Prostate gland (tissue), 2 donors: Measurements from ENCODE around the gene MRPL11. TPM values are rescaled to one million over a fixed set of nuclear protein-coding genes. Genes with fewer than 3 reads are reported as not detected.

Experiments
- DNase-seq: peaks from one replicate; pipeline ENCODE4 v3.0.0-alpha.2; 2019; ENCODE audit warnings: low spot score
- H3K27ac ChIP-seq, 2 donors: fragments of 200-600 bp; sonication (generic); 2 replicates each; pipeline ENCODE4 v1.5.1; 2017 to 2019
- H3K27me3 ChIP-seq: fragments of 200-600 bp; sonication (generic); replicated peaks from 2 replicates; pipeline ENCODE4 v1.5.1; 2019; ENCODE audit not compliant: insufficient read depth
- H3K36me3 ChIP-seq, 2 donors: fragments of 200-600 bp; sonication (generic); 1 replicate in 1 of 2; 2 replicates in 1 of 2; pipeline versions ENCODE4 v1.5.1 to v1.8.1; 2017 to 2019
- H3K4me1 ChIP-seq: fragments of 200-600 bp; sonication (generic); replicated peaks from 2 replicates; pipeline ENCODE4 v1.5.1; 2019
- H3K4me3 ChIP-seq, 2 donors: fragments of 200-600 bp; sonication (generic); 2 replicates each; pipeline ENCODE4 v1.5.1; 2017 to 2019
- H3K9me3 ChIP-seq: fragments of 200-600 bp; sonication (generic); 2 replicates; pipeline ENCODE4 v1.5.1; 2017
- POLR2A ChIP-seq: fragments of 450-650 bp; IDR thresholded peaks from one replicate; pipeline ENCODE4 v1.6.1; 2016; ENCODE audit warnings: antibody characterized with exemption, mild to moderate bottlenecking
- POLR2AphosphoS5 ChIP-seq: sonication (generic); formaldehyde crosslinking; IDR thresholded peaks from one replicate; pipeline ENCODE4 v1.6.1; 2017; ENCODE audit warnings: antibody characterized with exemption
- WGBS: methylation state at CpG from one replicate; pipeline ENCODE4 v1.1.5; 2018; 5-methylcytosine and 5-hydroxymethylcytosine counted together
- intact Hi-C: fragments of 100-400 bp; cut with DNase I; formaldehyde crosslinking; loops from one replicate; pipeline ENCODE4 v1.14.2; 2022
- total RNA-seq, 2 donors: library from RNA; depleted of rRNA; stranded (reverse); fragments of >200 nt; gene quantifications; one replicate each; pipeline ENCODE4 v1.1.0, GENCODE V29; 2016
- TF ChIP-seq, protein P1 (sequence below), 4 experiments: fragments of 200-600 bp in 2 of 4; fragments of 450-650 bp in 2 of 4; sonication (generic) in 2 of 4; IDR thresholded peaks; 1 replicate in 3 of 4; 2 replicates in 1 of 4; pipeline ENCODE4 v1.5.1; 2016 to 2019; ENCODE audit warnings: antibody characterized with exemption in 4 of 4, mild to moderate bottlenecking in 2 of 4, moderate library complexity in 2 of 4

The MRPL11 gene
- total RNA-seq, 2 donors from 2014 or later = 44.2 to 51.2 TPM

- Histone ChIP-seq H3K4me1 (no peaks in the 10 kb centered on the region), H3K9me3 (no peaks in the 10 kb centered on the region), H3K36me3 (no peaks in the 10 kb centered on the region), H3K4me3 (no peak within 1 kb of the TSS), H3K27ac (no peak within 1 kb of the TSS), H3K27me3 (no peaks in the 10 kb centered on the region)
- DNase-seq = no peak
- TF ChIP-seq POLR2A = no peak
- TF ChIP-seq, protein P1, sequence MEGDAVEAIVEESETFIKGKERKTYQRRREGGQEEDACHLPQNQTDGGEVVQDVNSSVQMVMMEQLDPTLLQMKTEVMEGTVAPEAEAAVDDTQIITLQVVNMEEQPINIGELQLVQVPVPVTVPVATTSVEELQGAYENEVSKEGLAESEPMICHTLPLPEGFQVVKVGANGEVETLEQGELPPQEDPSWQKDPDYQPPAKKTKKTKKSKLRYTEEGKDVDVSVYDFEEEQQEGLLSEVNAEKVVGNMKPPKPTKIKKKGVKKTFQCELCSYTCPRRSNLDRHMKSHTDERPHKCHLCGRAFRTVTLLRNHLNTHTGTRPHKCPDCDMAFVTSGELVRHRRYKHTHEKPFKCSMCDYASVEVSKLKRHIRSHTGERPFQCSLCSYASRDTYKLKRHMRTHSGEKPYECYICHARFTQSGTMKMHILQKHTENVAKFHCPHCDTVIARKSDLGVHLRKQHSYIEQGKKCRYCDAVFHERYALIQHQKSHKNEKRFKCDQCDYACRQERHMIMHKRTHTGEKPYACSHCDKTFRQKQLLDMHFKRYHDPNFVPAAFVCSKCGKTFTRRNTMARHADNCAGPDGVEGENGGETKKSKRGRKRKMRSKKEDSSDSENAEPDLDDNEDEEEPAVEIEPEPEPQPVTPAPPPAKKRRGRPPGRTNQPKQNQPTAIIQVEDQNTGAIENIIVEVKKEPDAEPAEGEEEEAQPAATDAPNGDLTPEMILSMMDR (IDR thresholded peaks at IDR 0.05) = no peak
- no peak for TF ChIP-seq POLR2AphosphoS5
- 11% methylated on average over 62 of the region's 71 CpGs for WGBS
- intact Hi-C loops = no loop called here
Observed at GRCh38 chr11:66420671-66421476, 17.8 kb downstream of the MRPL11 start, which contains the start of gene NPAS4. Gene NPAS4, plus strand, starts transcription at chr11:66421035. Its CDS starts 145 bp downstream, at chr11:66421180.

DNA sequence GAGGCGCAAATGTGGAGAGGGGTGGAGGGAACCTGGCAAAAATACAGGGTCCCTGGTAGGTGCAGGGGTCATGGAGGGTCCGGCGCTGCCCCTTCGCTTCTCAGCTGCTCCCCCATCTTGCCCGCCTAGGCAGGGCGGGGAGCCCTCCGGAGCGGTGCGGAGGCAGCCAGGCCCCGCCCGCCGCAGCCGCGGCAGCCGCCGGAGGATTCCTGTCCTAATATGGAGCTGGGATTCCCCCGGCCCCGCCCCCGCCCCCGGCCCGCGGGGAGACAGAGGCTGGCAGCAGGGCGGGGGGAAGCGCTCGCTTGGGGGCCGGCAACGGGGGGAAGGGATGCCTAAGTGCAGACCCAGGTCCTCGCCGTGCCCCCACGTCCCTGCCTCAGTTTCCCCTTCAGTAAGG, 18.8 kb downstream of the MRPL11 start:
- H3K27ac ChIP-seq = no peak overlapping the region
- no peak for DNase-seq
- H3K36me3 ChIP-seq = no peaks in the 10 kb centered on the region
- intact Hi-C loops = no loop called here
- H3K27me3 ChIP-seq = no peaks in the 10 kb centered on the region
- no peaks in the 10 kb centered on the region for H3K4me1 ChIP-seq
- H3K4me3 ChIP-seq = no peak overlapping the region
- no peaks in the 10 kb centered on the region for H3K9me3 ChIP-seq
- TF ChIP-seq POLR2AphosphoS5 (no peak), POLR2A (no peak)
- TF ChIP-seq, protein P1 (IDR thresholded peaks at IDR 0.05) = no peak
- WGBS = 3% methylated on average over 30 of the region's 30 CpGs

DNA sequence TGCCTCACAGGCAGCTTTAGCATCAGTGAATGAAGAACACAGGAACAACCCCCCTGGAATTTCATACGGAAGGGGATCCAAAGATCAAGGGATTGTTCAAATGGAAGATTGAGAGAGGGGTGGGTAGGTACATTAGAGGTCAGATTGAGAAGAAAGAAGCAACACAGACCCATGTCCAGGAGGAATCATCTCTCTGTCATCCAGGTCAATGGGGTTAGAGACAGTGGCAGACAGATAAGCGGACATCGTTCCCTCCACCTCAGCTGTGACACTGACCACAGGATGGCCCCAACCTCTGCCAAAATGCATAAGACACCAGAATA, 19.7 kb downstream of the MRPL11 start:
- Histone ChIP-seq H3K27ac (no peak overlapping the region), H3K9me3 (no peaks in the 10 kb centered on the region), H3K4me1 (no peaks in the 10 kb centered on the region), H3K4me3 (no peak overlapping the region), H3K27me3 (no peaks in the 10 kb centered on the region), H3K36me3 (no peaks in the 10 kb centered on the region)
- intact Hi-C loops = no loop called here
- 32% methylated on average over 3 of the region's 3 CpGs for WGBS
- no peak for TF ChIP-seq POLR2A
- no peak for TF ChIP-seq POLR2AphosphoS5
- TF ChIP-seq, protein P1 (IDR thresholded peaks at IDR 0.05) = no peak
- DNase-seq = no peak

DNA sequence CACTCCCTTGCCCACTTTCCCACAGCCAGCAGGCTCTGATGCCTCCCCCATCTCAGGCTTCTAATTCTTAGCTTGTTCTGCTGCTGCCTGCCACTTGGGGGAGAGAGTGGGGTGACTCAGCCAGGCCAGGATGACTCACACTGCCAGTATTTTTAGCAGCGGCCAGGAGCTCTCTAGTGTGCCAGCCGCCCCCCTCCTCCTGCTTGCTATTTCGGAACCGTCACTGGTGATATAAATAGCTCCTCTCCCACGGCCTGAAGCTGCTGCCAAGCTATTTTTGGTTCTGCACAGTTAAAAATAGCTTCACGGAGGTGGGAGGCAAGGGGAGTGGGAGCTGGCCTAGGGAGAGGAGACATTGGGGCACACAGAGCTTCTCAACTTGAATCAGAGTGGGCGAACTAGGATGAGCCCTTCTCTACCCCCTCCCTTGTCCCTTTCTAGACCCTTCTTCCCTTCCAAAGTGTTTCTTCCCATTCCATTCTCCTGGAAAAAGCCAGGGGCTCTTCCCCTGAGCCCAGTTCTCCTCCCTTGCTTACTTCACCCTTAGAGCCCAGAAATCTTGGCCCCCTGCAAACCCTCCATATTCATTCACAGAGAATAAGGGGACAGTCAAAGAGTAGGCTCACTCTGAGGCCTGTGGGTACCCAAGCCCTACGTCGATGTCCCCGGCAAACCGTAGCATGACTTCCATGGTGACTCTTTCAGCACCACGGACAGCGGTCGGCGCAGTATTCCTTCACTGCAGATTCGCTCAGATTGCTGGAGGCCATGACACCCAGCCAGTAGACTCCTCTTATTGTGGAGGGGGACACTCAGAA, 20.3 kb downstream of the MRPL11 start:
- no peaks in the 10 kb centered on the region for H3K9me3 ChIP-seq
- intact Hi-C loops = no loop called here
- 11% methylated on average over 16 of the region's 16 CpGs for WGBS
- DNase-seq = peak; percentile 25
- TF ChIP-seq, protein P1 (IDR thresholded peaks at IDR 0.05) = peak in 2 of 4 experiments; percentile 12 to 39
- no peak for TF ChIP-seq POLR2A
- TF ChIP-seq POLR2AphosphoS5 = peak; percentile 64
- no peak overlapping the region for H3K27ac ChIP-seq
- H3K27me3 ChIP-seq = no peaks in the 10 kb centered on the region
- H3K4me1 ChIP-seq = no peaks in the 10 kb centered on the region
- no peak overlapping the region for H3K4me3 ChIP-seq
- H3K36me3 ChIP-seq = no peaks in the 10 kb centered on the region
